ENCODE measurements around the gene MGAT1. TPM values are rescaled to one million over a fixed set of nuclear protein-coding genes. Genes with fewer than 3 reads are reported as not detected.

The MGAT1 gene
- total RNA-seq, 1 donor from 2014 or later = 137 TPM

DNA sequence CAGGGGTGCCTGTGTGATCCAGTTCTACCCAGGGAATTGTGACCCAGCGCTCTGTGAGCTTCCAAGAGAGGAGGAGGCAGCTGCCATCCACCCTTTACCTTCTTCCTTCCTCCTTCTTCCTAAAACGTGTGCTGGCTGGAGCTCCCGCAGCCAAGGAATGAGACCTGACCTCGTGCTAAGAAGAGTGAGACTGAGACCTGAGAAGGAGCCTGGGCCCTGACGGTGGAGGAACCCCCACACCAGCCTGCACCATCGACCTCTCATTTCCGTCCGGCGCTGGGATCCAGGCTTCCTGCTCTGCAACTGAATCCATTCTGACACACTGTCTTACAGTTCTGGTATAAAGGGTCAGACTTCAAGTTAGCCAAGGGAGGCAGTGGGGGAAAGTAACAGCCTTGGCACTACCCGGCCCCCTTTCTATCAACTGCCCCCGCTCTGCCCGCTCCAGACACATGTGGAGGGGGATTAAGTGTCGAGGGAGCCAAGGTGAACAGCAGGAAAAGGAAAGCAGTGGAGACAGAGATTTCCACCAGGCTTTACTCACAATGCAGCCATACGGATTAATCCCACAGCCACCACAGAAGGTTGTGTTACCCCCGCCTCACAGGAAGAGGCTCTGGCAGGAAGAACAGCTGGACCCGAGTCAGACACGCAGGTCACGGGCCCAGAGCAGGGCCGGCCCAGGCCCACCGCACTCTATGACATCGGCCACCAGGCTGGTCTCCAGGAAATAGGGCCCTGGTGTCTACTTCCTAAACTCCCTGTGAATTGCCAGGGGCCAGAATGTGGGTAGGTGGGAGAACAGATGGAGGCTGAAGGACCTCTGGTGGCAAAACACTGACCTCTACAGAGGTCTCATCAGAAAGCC, 15.8 kb downstream of the MGAT1 start:
- Mint-ChIP-seq H3K4me1 (ENCODE audit: unreplicated experiment) (peaks cover 68% of the 10 kb centered on the region), H3K4me3 (ENCODE audit: unreplicated experiment) (peak overlapping the region; percentile 56), H3K27ac (ENCODE audit: unreplicated experiment) (peak overlapping the region; percentile 98), H3K27me3 (ENCODE audit: unreplicated experiment) (no peaks in the 10 kb centered on the region), H3K36me3 (ENCODE audit: unreplicated experiment) (peaks cover 9% of the 10 kb centered on the region), H3K9me3 (ENCODE audit: unreplicated experiment) (no peaks in the 10 kb centered on the region)
- DNase-seq (ENCODE audit: extremely low spot score, unreplicated experiment) = no peak
- TF ChIP-seq, protein P1, sequence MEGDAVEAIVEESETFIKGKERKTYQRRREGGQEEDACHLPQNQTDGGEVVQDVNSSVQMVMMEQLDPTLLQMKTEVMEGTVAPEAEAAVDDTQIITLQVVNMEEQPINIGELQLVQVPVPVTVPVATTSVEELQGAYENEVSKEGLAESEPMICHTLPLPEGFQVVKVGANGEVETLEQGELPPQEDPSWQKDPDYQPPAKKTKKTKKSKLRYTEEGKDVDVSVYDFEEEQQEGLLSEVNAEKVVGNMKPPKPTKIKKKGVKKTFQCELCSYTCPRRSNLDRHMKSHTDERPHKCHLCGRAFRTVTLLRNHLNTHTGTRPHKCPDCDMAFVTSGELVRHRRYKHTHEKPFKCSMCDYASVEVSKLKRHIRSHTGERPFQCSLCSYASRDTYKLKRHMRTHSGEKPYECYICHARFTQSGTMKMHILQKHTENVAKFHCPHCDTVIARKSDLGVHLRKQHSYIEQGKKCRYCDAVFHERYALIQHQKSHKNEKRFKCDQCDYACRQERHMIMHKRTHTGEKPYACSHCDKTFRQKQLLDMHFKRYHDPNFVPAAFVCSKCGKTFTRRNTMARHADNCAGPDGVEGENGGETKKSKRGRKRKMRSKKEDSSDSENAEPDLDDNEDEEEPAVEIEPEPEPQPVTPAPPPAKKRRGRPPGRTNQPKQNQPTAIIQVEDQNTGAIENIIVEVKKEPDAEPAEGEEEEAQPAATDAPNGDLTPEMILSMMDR (IDR thresholded peaks at IDR 0.05) = no peak

DNA sequence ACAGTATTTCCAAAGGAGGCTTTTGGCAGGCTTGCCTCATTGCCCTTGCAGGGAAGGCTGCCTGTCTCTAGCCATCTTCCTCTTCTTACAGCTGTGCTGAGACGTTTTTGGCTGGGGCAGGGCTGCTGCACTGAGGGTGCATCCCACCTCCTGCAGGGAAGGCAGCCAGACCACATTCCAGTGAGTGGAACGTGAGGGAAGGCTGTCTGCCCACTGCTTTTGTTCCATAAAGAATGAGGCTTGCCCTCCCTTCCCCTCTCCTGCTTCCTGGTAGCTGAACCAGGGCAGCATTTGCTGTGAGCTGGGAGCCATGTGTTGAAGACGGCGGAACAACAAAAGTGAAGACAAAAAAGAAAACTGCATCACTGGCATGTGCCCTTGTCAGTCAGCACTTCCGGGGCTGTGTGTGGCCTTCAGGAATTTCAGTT, 16.8 kb downstream of the MGAT1 start:
- H3K4me3 Mint-ChIP-seq (ENCODE audit: unreplicated experiment) = peak overlapping the region; percentile 56
- peaks cover 4% of the 10 kb centered on the region for H3K36me3 Mint-ChIP-seq (ENCODE audit: unreplicated experiment)
- no peaks in the 10 kb centered on the region for H3K27me3 Mint-ChIP-seq (ENCODE audit: unreplicated experiment)
- TF ChIP-seq, protein P1 (IDR thresholded peaks at IDR 0.05) = no peak
- H3K27ac Mint-ChIP-seq (ENCODE audit: unreplicated experiment) = peak overlapping the region; percentile 98
- DNase-seq (ENCODE audit: extremely low spot score, unreplicated experiment) = peak; percentile 88
- H3K4me1 Mint-ChIP-seq (ENCODE audit: unreplicated experiment) = peaks cover 68% of the 10 kb centered on the region
- H3K9me3 Mint-ChIP-seq (ENCODE audit: unreplicated experiment) = no peaks in the 10 kb centered on the region

DNA sequence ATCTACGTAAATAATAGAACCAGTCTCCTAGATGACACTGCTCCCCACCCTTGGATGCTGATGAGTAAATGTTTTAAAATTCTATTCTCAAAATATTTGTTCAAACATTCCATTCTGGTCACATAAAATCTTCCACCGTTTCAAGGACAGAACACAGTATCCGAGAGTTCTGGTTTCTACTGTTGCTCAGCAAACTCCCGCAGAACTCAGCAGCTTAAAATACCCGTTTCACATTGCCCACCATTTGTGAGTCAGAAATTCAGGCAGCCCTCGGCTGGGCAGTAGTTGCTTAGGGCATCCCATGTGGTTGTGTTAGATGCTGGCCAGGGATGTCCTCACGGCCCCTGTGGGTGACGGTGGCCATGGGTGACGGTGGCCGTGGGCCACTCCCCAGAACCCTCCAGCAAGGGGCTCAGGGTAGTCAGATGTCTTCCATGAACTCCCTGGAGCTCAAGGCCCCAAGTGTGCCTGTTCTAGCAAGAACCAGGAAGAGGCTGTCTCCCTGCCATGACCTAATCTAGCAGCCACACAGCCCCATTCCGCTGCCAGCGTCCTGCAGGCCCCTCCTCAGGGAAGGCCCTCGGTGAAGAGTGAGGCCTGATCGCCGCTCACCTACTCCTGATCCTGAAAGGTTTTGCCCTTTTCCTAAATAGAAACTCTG, 17.4 kb downstream of the MGAT1 start:
- peak overlapping the region; percentile 56 for H3K4me3 Mint-ChIP-seq (ENCODE audit: unreplicated experiment)
- no peaks in the 10 kb centered on the region for H3K27me3 Mint-ChIP-seq (ENCODE audit: unreplicated experiment)
- peak; percentile 84 for DNase-seq (ENCODE audit: extremely low spot score, unreplicated experiment)
- peak overlapping the region; percentile 98 for H3K27ac Mint-ChIP-seq (ENCODE audit: unreplicated experiment)
- no peaks in the 10 kb centered on the region for H3K9me3 Mint-ChIP-seq (ENCODE audit: unreplicated experiment)
- TF ChIP-seq, protein P1 (IDR thresholded peaks at IDR 0.05) = no peak
- H3K36me3 Mint-ChIP-seq (ENCODE audit: unreplicated experiment) = peaks cover 1% of the 10 kb centered on the region
- H3K4me1 Mint-ChIP-seq (ENCODE audit: unreplicated experiment) = peaks cover 64% of the 10 kb centered on the region

DNA sequence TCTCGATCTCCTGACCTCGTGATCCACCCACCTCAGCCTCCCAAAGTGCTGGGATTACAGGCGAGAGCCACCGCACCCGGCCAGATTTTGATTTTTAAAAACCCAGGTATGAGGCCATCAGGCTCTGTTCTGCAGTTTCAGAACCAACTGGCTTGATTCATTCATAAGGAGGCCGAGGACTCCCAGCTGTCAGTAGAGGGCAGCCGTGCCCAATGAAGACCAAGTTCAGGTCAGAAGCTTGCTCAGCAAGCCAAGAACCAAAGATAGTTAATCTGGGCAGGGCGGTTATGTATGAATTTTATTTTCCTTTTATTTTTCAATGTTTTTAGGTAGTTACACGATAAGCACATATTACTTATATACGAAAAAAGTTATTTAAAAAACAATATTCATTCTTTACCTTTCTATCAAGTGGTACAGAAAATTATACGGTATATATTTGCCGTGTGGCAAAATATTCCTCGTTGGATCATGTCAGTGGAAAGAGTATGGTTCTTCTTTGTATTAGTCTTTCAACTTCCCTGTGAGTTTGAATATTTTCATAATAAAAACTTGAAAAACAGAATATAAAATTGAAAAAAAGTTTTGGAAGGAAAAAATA, 18.0 kb downstream of the MGAT1 start:
- Mint-ChIP-seq H3K4me3 (ENCODE audit: unreplicated experiment) (peak overlapping the region; percentile 56), H3K27me3 (ENCODE audit: unreplicated experiment) (no peaks in the 10 kb centered on the region)
- peak; percentile 90 for DNase-seq (ENCODE audit: extremely low spot score, unreplicated experiment)

More for the DNA sequence above, 18.0 kb downstream of the MGAT1 start:
- H3K4me1 Mint-ChIP-seq (ENCODE audit: unreplicated experiment) = peaks cover 61% of the 10 kb centered on the region
- no peaks in the 10 kb centered on the region for H3K36me3 Mint-ChIP-seq (ENCODE audit: unreplicated experiment)
- no peaks in the 10 kb centered on the region for H3K9me3 Mint-ChIP-seq (ENCODE audit: unreplicated experiment)
- TF ChIP-seq, protein P1 (IDR thresholded peaks at IDR 0.05) = peak; percentile 86
- H3K27ac Mint-ChIP-seq (ENCODE audit: unreplicated experiment) = peak overlapping the region; percentile 98

Measured in osteocyte (in vitro differentiated cells).